Neural cell (in vitro differentiated cells): Measurements from ENCODE around the gene TPM1. TPM values are rescaled to one million over a fixed set of nuclear protein-coding genes. Genes with fewer than 3 reads are reported as not detected.

ENCODE experiments used
- H2AFZ ChIP-seq: fragments of 200-600, 300-800 bp; sonication (generic), shearing (Covaris generic); 2 replicates; pipeline ENCODE4 v1.6.0; 2014; ENCODE audit warnings: low read depth, mild to moderate bottlenecking, antibody characterized with exemption, low read length, moderate library complexity
- H3F3A ChIP-seq: fragments of 200-600 bp; shearing (Covaris generic); 2 replicates; pipeline ENCODE4 v1.6.1; 2016; ENCODE audit warnings: mild to moderate bottlenecking, moderate library complexity, mixed read lengths, antibody characterized with exemption, low read length; ENCODE audit not compliant: insufficient read depth, poor library complexity, severe bottlenecking
- H3K27ac ChIP-seq: fragments of 200-600, 300-800 bp; sonication (generic), shearing (Covaris generic); 2 replicates; pipeline ENCODE4 v1.5.1; 2014; ENCODE audit warnings: mild to moderate bottlenecking, low read length, moderate library complexity
- H3K27me3 ChIP-seq: fragments of 300-800, 200-600 bp; sonication (generic), shearing (Covaris generic); 2 replicates; pipeline ENCODE4 v1.6.0; 2014; ENCODE audit warnings: mild to moderate bottlenecking, low read depth, low read length, moderate library complexity; ENCODE audit not compliant: insufficient read depth
- H3K36me3 ChIP-seq: fragments of 300-800, 200-600 bp; sonication (generic), shearing (Covaris generic); 2 replicates; pipeline ENCODE4 v1.5.1; 2014; ENCODE audit warnings: mild to moderate bottlenecking, antibody characterized with exemption, low read length, moderate library complexity; ENCODE audit not compliant: insufficient read depth
- H3K4me2 ChIP-seq: fragments of 300-800, 200-600 bp; sonication (generic), shearing (Covaris generic); 2 replicates; pipeline ENCODE4 v1.6.0; 2014; ENCODE audit warnings: mild to moderate bottlenecking, low read length
- H3K4me3 ChIP-seq: fragments of 300-800, 200-600 bp; sonication (generic), shearing (Covaris generic); 2 replicates; pipeline ENCODE4 v1.5.1; 2014; ENCODE audit warnings: mild to moderate bottlenecking, low read length, moderate library complexity
- H3K79me2 ChIP-seq: fragments of 200-600 bp; shearing (Covaris generic); replicated peaks from 2 replicates; pipeline ENCODE4 v1.6.0; 2014; ENCODE audit warnings: mild to moderate bottlenecking, low read length, moderate library complexity; ENCODE audit not compliant: insufficient read depth
- H3K9ac ChIP-seq: fragments of 300-800, 200-600 bp; sonication (generic), shearing (Covaris generic); 2 replicates; pipeline ENCODE4 v1.6.1; 2016; ENCODE audit warnings: mild to moderate bottlenecking, low read length, mixed read lengths
- H3K9me2 ChIP-seq: fragments of 200-600 bp; shearing (Covaris generic); 2 replicates; pipeline ENCODE4 v1.6.1; 2016; ENCODE audit warnings: mild to moderate bottlenecking, low read length, mixed read lengths; ENCODE audit not compliant: insufficient read depth
- H3K9me3 ChIP-seq: fragments of 200-600, 300-800 bp; sonication (generic), shearing (Covaris generic); 2 replicates; pipeline ENCODE4 v1.6.1; 2016; ENCODE audit warnings: mild to moderate bottlenecking, mixed run types, low read length, moderate library complexity, mixed read lengths
- H4K20me1 ChIP-seq: fragments of 200-600 bp; shearing (Covaris generic); 2 replicates; pipeline ENCODE4 v1.6.1; 2016; ENCODE audit warnings: mild to moderate bottlenecking, mixed run types; ENCODE audit not compliant: insufficient read depth
- EP300 ChIP-seq: fragments of 450-650 bp; conservative IDR thresholded peaks from 2 replicates; pipeline ENCODE4 v1.6.1; 2014; ENCODE audit warnings: antibody characterized with exemption, mild to moderate bottlenecking, moderate library complexity; ENCODE audit not compliant: poor library complexity, severe bottlenecking
- EZH2 ChIP-seq: fragments of 200-600, 300-800 bp; shearing (Covaris generic), sonication (generic); IDR thresholded peaks from 2 replicates; pipeline ENCODE4 v1.6.1; 2014; ENCODE audit warnings: antibody characterized with exemption, low read length, borderline replicate concordance, mild to moderate bottlenecking; ENCODE audit not compliant: insufficient read depth, poor library complexity, severe bottlenecking
- MXI1 ChIP-seq: fragments of 450-650 bp; conservative IDR thresholded peaks from 2 replicates; pipeline ENCODE4 v1.6.1; 2014; ENCODE audit warnings: antibody characterized with exemption, mild to moderate bottlenecking; ENCODE audit not compliant: poor library complexity, severe bottlenecking
- POLR2AphosphoS5 ChIP-seq: IDR thresholded peaks from 2 replicates; pipeline ENCODE4 v1.6.1; 2012
- RAD21 ChIP-seq: fragments of 450-650 bp; conservative IDR thresholded peaks from 2 replicates; pipeline ENCODE4 v1.6.1; 2014; ENCODE audit warnings: antibody characterized with exemption, mild to moderate bottlenecking, moderate library complexity
- SMC3 ChIP-seq: fragments of 450-650 bp; conservative IDR thresholded peaks from 2 replicates; pipeline ENCODE4 v1.6.1; 2014; ENCODE audit warnings: antibody characterized with exemption, mild to moderate bottlenecking, moderate library complexity; ENCODE audit not compliant: poor library complexity
- TAF1 ChIP-seq: IDR thresholded peaks from 2 replicates; pipeline ENCODE4 v1.6.1; 2012; ENCODE audit warnings: low read depth
- polyA plus RNA-seq: library from polyadenylated mRNA; depleted of rRNA; stranded (reverse); fragments of >200 nt; gene quantifications from 2 replicates; pipeline ENCODE4 v1.2.3, GENCODE V29; 2014
- TF ChIP-seq, protein P1 (sequence below): fragments of 450-650 bp; IDR thresholded peaks from 2 replicates; pipeline ENCODE4 v1.5.1; 2014; ENCODE audit warnings: antibody characterized with exemption, mild to moderate bottlenecking, moderate library complexity; ENCODE audit not compliant: poor library complexity, severe bottlenecking
- TF ChIP-seq, protein P2 (sequence below): IDR thresholded peaks from 2 replicates; pipeline ENCODE4 v1.6.1; 2012; ENCODE audit warnings: borderline replicate concordance

TPM1 gene
- polyA plus RNA-seq, 1 donor from 2014 or later: 254 TPM

DNA sequence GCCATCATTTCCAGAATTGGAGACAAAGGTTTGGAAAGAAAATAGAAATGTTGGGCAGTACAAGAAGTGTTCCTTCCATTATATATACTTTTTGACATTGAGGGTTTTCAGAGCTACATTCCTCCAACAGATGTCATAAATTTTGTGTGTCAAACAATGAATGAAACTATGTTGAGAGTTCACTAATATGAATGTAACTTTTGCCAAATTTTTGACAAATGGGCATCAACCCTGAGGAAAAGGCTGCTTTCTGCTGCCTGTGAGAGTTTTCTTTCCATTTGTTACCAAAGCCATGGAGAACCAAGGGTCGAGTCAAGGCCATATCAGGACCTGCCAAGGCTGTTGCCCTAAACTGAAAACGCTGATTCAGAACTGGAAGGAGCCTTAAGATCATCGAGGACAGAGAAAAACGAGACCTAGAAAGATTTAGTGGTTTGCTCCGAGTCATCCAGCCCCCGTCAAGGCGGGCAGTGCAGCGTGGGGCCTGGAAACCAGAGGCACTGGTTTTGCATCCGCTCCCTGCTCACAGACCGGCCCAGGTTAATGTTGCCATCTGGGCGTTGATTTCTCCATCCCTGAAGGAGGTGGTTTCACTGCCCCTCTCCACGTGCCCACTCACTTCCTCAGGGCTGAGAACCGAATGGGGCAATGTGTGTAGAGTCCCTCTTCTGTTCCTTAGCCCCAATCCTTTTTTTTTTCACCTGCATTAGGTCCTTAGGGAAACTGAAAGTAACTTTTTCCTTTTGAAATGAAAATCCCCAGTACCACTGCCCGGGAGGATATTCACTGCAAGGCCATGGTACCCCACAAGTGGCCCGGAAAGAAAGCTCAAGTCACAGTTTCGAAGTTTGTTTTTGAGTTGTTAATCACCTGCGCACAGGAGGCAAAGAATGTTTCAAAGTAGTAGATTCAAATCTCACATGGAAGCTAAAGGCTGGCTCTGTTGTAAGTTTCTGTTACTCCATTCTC, 32.8 kb downstream of the TPM1 start:
- no peaks in the 10 kb centered on the region for H3K36me3 ChIP-seq
- H3K4me2 ChIP-seq: no peak overlapping the region
- no peak overlapping the region for H3K9ac ChIP-seq
- no peak overlapping the region for H2AFZ ChIP-seq
- no peak overlapping the region for H3K4me3 ChIP-seq
- H4K20me1 ChIP-seq: no peaks in the 10 kb centered on the region
- no peak for TF ChIP-seq MXI1
- TF ChIP-seq, protein P1, sequence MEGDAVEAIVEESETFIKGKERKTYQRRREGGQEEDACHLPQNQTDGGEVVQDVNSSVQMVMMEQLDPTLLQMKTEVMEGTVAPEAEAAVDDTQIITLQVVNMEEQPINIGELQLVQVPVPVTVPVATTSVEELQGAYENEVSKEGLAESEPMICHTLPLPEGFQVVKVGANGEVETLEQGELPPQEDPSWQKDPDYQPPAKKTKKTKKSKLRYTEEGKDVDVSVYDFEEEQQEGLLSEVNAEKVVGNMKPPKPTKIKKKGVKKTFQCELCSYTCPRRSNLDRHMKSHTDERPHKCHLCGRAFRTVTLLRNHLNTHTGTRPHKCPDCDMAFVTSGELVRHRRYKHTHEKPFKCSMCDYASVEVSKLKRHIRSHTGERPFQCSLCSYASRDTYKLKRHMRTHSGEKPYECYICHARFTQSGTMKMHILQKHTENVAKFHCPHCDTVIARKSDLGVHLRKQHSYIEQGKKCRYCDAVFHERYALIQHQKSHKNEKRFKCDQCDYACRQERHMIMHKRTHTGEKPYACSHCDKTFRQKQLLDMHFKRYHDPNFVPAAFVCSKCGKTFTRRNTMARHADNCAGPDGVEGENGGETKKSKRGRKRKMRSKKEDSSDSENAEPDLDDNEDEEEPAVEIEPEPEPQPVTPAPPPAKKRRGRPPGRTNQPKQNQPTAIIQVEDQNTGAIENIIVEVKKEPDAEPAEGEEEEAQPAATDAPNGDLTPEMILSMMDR: no peak
- no peak for TF ChIP-seq EP300
- no peak for TF ChIP-seq RAD21
- TF ChIP-seq POLR2AphosphoS5: no peak
- no peak for TF ChIP-seq EZH2
- H3K27ac ChIP-seq: no peak overlapping the region
- no peaks in the 10 kb centered on the region for H3K9me2 ChIP-seq
- H3K27me3 ChIP-seq: no peaks in the 10 kb centered on the region
- H3F3A ChIP-seq: no peaks in the 10 kb centered on the region
- no peaks in the 10 kb centered on the region for H3K9me3 ChIP-seq
- no peaks in the 10 kb centered on the region for H3K79me2 ChIP-seq

DNA sequence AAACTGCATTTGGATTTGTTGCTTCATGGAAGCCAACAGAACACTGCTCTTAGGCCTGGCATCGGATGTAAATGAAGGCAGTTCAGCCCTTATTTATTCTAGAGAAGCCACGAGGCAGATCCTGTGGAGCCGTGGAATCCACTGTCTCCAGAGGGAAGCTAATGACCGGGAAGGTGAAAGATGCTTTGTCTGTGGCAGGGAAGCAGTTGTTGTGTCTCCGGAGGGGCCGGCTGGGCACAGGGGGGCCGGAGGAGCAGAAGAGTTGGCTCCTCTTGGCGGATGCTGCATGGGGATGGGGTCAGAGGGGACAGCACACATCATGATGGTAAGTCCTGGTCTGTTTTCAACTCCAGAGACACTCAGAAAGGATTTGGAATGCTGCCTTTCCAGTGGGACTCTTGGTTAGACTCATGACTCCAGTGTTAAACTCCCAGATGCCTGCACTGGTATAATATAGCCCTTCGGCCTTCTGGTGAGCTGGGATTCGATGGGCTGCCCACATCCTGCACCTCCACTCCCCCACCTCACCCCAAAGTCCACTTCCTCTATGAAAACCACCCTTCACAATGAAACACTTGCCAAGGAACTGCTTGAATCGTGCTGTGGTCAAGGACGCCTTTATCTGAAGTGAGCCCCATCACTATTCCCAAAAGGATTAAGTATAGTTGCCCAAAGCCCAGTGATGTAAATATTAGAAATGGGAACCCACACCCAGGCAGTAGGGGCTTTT, 33.6 kb downstream of the TPM1 start:
- Histone ChIP-seq H3K79me2 (no peaks in the 10 kb centered on the region), H3K4me3 (no peak overlapping the region), H3F3A (no peaks in the 10 kb centered on the region), H3K9me2 (no peaks in the 10 kb centered on the region), H3K36me3 (no peaks in the 10 kb centered on the region), H2AFZ (no peak overlapping the region), H3K27ac (no peak overlapping the region), H3K9ac (no peak overlapping the region), H3K9me3 (no peaks in the 10 kb centered on the region), H3K4me2 (no peak overlapping the region), H3K27me3 (no peaks in the 10 kb centered on the region), H4K20me1 (no peaks in the 10 kb centered on the region)
- TF ChIP-seq MXI1 (no peak), TAF1 (no peak), EP300 (no peak), POLR2AphosphoS5 (no peak), SMC3 (no peak), EZH2 (no peak), RAD21 (no peak)
- TF ChIP-seq, protein P1: no peak
- TF ChIP-seq, protein P2, sequence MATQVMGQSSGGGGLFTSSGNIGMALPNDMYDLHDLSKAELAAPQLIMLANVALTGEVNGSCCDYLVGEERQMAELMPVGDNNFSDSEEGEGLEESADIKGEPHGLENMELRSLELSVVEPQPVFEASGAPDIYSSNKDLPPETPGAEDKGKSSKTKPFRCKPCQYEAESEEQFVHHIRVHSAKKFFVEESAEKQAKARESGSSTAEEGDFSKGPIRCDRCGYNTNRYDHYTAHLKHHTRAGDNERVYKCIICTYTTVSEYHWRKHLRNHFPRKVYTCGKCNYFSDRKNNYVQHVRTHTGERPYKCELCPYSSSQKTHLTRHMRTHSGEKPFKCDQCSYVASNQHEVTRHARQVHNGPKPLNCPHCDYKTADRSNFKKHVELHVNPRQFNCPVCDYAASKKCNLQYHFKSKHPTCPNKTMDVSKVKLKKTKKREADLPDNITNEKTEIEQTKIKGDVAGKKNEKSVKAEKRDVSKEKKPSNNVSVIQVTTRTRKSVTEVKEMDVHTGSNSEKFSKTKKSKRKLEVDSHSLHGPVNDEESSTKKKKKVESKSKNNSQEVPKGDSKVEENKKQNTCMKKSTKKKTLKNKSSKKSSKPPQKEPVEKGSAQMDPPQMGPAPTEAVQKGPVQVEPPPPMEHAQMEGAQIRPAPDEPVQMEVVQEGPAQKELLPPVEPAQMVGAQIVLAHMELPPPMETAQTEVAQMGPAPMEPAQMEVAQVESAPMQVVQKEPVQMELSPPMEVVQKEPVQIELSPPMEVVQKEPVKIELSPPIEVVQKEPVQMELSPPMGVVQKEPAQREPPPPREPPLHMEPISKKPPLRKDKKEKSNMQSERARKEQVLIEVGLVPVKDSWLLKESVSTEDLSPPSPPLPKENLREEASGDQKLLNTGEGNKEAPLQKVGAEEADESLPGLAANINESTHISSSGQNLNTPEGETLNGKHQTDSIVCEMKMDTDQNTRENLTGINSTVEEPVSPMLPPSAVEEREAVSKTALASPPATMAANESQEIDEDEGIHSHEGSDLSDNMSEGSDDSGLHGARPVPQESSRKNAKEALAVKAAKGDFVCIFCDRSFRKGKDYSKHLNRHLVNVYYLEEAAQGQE: no peak
